CD8-positive, alpha-beta memory T cell (primary cell): Measurements from ENCODE around the gene PPP2R5E. TPM values are rescaled to one million over a fixed set of nuclear protein-coding genes. Genes with fewer than 3 reads are reported as not detected.
"Not testable (repeated sequence)": the region's sequence is repeated elsewhere in the genome, so short reads cannot be mapped to it uniquely, and the experiment has no call there.

Source experiments
- CTCF ChIA-PET: fragments of 350-600 bp; sonication (Branson Sonifier 250); formaldehyde crosslinking; loops from one replicate; lab custom pipeline; 2021; ENCODE audit warnings: antibody characterized with exemption; lab: Charles Lee
- POLR2A ChIA-PET: fragments of 350-600 bp; sonication (Branson Sonifier 250); formaldehyde crosslinking; loops from one replicate; lab custom pipeline; 2021; ENCODE audit warnings: antibody characterized with exemption; lab: Charles Lee
- DNase-seq, 5 donors: peaks; one replicate each; pipeline versions ENCODE4 v3.0.0 to v3.0.0-alpha.2; 2020 to 2022; ENCODE audit warnings: mixed read lengths in 1 of 5
- H3K27ac ChIP-seq: one replicate; pipeline ENCODE4 v1.7.0; 2013; ENCODE audit warnings: low read depth, mild to moderate bottlenecking, low read length, moderate library complexity
- H3K27me3 ChIP-seq: 2 replicates; pipeline ENCODE4 v1.7.0; 2013; ENCODE audit warnings: low read length, mild to moderate bottlenecking; ENCODE audit not compliant: insufficient read depth, poor library complexity, severe bottlenecking
- H3K36me3 ChIP-seq: 2 replicates; pipeline ENCODE4 v1.7.0; 2013; ENCODE audit warnings: mild to moderate bottlenecking, low read length, moderate library complexity; ENCODE audit not compliant: insufficient read depth
- H3K4me1 ChIP-seq: 2 replicates; pipeline ENCODE4 v1.7.0; 2013; ENCODE audit warnings: mild to moderate bottlenecking, low read length, moderate library complexity; ENCODE audit not compliant: insufficient read depth
- H3K4me3 ChIP-seq: 2 replicates; pipeline ENCODE4 v1.7.0; 2013; ENCODE audit warnings: mild to moderate bottlenecking, low read length
- H3K9me3 ChIP-seq: 2 replicates; pipeline ENCODE4 v1.7.0; 2013; ENCODE audit warnings: mild to moderate bottlenecking, low read length
- H3K27ac Mint-ChIP-seq, 8 donors: one replicate each; pipeline ENCODE4 v1.8.0; 2020 to 2021; ENCODE audit warnings: mixed read lengths in 8 of 8, mild to moderate bottlenecking in 6 of 8, inconsistent platforms in 3 of 8, moderate library complexity in 3 of 8
- H3K27me3 Mint-ChIP-seq, 2 donors: one replicate each; pipeline ENCODE4 v1.8.0; 2020 to 2021; ENCODE audit warnings: mixed read lengths in 2 of 2, mild to moderate bottlenecking in 1 of 2, moderate library complexity in 1 of 2
- H3K36me3 Mint-ChIP-seq, 3 donors: one replicate each; pipeline ENCODE4 v1.8.0; 2020 to 2021; ENCODE audit warnings: mixed read lengths in 3 of 3, inconsistent platforms in 1 of 3, mild to moderate bottlenecking in 1 of 3
- H3K4me1 Mint-ChIP-seq, 3 donors: one replicate each; pipeline ENCODE4 v1.8.0; 2020 to 2021; ENCODE audit warnings: mixed read lengths in 3 of 3, inconsistent platforms in 1 of 3, mild to moderate bottlenecking in 1 of 3
- H3K4me3 Mint-ChIP-seq, 7 donors: one replicate each; pipeline ENCODE4 v1.8.0; 2020 to 2021; ENCODE audit warnings: mixed read lengths in 7 of 7, mild to moderate bottlenecking in 6 of 7, moderate library complexity in 4 of 7, inconsistent platforms in 2 of 7
- H3K9me3 Mint-ChIP-seq, 5 donors: one replicate each; pipeline ENCODE4 v1.8.0; 2020 to 2022; ENCODE audit warnings: mixed read lengths in 5 of 5, mild to moderate bottlenecking in 3 of 5, moderate library complexity in 2 of 5, inconsistent platforms in 1 of 5
- polyA plus RNA-seq: library from polyadenylated mRNA; unstranded; fragments of 300-500 nt; fragmentation: Illumina TruSeq; gene quantifications from one replicate; pipeline ENCODE4 v1.2.3, GENCODE V29; 2021
- total RNA-seq, 2 experiments: library from RNA; stranded (reverse); gene quantifications; one replicate each; pipeline ENCODE4 v1.2.3, GENCODE V29; 2021

PPP2R5E gene
- total RNA-seq (10 to 100 TPM; 55.0 to 56.5 TPM), polyA plus RNA-seq (39.3 TPM)

DNA sequence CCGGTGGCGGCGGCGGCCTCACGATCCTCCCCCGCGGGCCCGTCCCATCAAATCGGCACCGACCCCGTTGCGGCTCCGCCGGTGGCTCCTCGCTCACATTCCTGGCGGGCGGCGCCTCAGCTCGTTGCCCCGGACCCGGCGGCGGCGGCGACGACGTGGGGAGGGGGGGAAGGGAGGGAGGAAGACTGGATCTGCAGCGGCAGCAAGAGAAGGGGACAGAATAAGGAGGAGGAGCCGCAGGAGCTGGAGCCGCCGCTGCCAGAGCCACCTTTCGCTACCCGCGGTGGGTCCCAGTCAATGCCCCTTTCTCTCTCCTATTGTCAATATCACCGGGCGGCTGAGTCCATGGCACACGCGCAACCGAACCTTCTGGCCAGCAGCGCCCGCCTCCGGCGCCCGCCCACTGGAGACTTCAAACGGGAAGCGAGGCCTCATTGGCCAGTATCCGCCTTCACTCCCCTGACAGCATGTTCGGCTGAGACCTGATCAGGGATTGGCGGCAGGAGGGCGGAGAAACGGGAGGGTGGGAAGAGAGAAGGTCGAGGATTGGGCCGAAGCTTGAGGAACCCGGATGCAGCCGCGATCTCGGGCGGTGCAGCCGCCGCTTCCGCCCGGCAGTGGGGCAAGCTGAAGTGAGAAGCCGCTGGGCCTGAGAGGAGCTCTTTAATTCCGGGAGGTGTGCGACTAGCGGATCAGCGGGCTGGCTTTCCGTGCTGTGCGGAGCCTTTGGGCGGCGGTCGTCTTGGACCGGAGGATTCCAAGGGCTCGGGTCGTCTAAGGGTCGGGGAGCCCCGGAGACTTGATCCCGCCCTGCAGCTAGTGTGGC is at the start of gene PPP2R5E:
Gene PPP2R5E, minus strand, starts transcription at position 378 of the 826 bp plus-strand sequence. CDS start 3,692 bp downstream, outside the sequence.
- Mint-ChIP-seq H3K4me1 (peaks cover 33 to 40% (median 38%) of the 10 kb centered on the region in 3 donors), H3K27ac (peak within 1 kb of the TSS; percentile 81 to 99 (median 95)), H3K36me3 (peaks cover 8 to 33% (median 8%) of the 10 kb centered on the region in 3 donors), H3K9me3 (no peaks in the 10 kb centered on the region), H3K4me3 (peak within 1 kb of the TSS; percentile 91 to 99 (median 97)), H3K27me3 (no peaks in the 10 kb centered on the region)
- Histone ChIP-seq H3K27ac (peak within 1 kb of the TSS; percentile 92), H3K36me3 (peaks cover 9% of the 10 kb centered on the region), H3K4me3 (peak within 1 kb of the TSS; percentile 97), H3K27me3 (no peaks in the 10 kb centered on the region), H3K9me3 (no peaks in the 10 kb centered on the region), H3K4me1 (peaks cover 26% of the 10 kb centered on the region)
- ChIA-PET POLR2A (interaction anchor here (0.6 to 2.3 kb wide), 5 partner anchors 11 to 321 kb away, joined by 3 to 22 read pairs (median 3); partner anchors contain the start of gene WDR89), CTCF (interaction anchor here (1.1 to 1.5 kb wide), 4 partner anchors 16 to 227 kb away, joined by 3 to 4 read pairs (median 4); no protein-coding TSS in a partner anchor)
- DNase-seq: peak; percentile 96 to 99 (median 98)

GRCh38 chr14:63583046-63583445 is 39.9 kb upstream of the PPP2R5E start:
- CTCF ChIA-PET, DNase-seq, H3K4me3 Mint-ChIP-seq, H3K27ac ChIP-seq, H3K9me3 Mint-ChIP-seq, H3K36me3 ChIP-seq, H3K9me3 ChIP-seq, H3K4me1 Mint-ChIP-seq, H3K27me3 ChIP-seq, H3K36me3 Mint-ChIP-seq, H3K27ac Mint-ChIP-seq, H3K4me1 ChIP-seq, H3K4me3 ChIP-seq, POLR2A ChIA-PET: not testable (repeated sequence)
- H3K27me3 Mint-ChIP-seq: peaks cover 6 to 24% of the 10 kb centered on the region in 2 donors

DNA sequence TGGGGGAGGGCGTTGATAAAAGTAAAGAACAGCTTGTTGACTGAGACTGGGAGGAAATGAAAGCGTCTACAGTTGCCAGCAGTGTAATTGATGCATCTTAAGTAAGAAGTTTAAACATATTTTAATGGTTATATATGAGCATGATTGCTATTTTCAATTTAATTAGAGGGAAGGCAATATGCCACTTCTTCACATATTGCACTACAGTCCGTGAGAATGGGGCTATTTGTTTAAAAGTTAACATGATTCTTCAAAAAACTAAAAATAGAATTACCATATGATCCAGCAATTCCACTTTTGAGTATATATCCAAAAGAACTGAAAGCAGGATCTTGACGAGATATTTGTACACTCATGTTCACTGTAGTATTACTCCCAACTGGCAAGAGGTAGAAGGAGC is 38.3 kb upstream of the PPP2R5E start:
- H3K4me3 Mint-ChIP-seq: no peak overlapping the region
- ChIA-PET POLR2A (no interaction called here), CTCF (no interaction called here)
- DNase-seq: no peak
- H3K4me3 ChIP-seq: no peak overlapping the region
- H3K4me1 Mint-ChIP-seq: no peaks in the 10 kb centered on the region
- no peaks in the 10 kb centered on the region for H3K36me3 ChIP-seq
- H3K9me3 Mint-ChIP-seq: no peaks in the 10 kb centered on the region
- no peaks in the 10 kb centered on the region for H3K36me3 Mint-ChIP-seq
- H3K27me3 ChIP-seq: no peaks in the 10 kb centered on the region
- no peaks in the 10 kb centered on the region for H3K9me3 ChIP-seq
- H3K27ac ChIP-seq: no peak overlapping the region
- no peaks in the 10 kb centered on the region for H3K4me1 ChIP-seq
- H3K27me3 Mint-ChIP-seq: peaks cover 6 to 28% of the 10 kb centered on the region in 2 donors
- H3K27ac Mint-ChIP-seq: no peak overlapping the region

- H3K27ac ChIP-seq: no peak overlapping the region
- H3K27me3 ChIP-seq: no peaks in the 10 kb centered on the region
- H3K9me3 ChIP-seq: no peaks in the 10 kb centered on the region
- H3K36me3 ChIP-seq: no peaks in the 10 kb centered on the region
- Mint-ChIP-seq H3K36me3 (no peaks in the 10 kb centered on the region), H3K4me3 (no peak overlapping the region), H3K4me1 (no peaks in the 10 kb centered on the region), H3K9me3 (no peaks in the 10 kb centered on the region), H3K27me3 (peaks cover 6 to 34% of the 10 kb centered on the region in 2 donors), H3K27ac (no peak overlapping the region)
- POLR2A ChIA-PET: no interaction called here
- no peak overlapping the region for H3K4me3 ChIP-seq
- CTCF ChIA-PET: no interaction called here
- no peak for DNase-seq
- no peaks in the 10 kb centered on the region for H3K4me1 ChIP-seq
Measured at GRCh38 chr14:63578300-63578699, 35.1 kb upstream of the PPP2R5E start.

DNA sequence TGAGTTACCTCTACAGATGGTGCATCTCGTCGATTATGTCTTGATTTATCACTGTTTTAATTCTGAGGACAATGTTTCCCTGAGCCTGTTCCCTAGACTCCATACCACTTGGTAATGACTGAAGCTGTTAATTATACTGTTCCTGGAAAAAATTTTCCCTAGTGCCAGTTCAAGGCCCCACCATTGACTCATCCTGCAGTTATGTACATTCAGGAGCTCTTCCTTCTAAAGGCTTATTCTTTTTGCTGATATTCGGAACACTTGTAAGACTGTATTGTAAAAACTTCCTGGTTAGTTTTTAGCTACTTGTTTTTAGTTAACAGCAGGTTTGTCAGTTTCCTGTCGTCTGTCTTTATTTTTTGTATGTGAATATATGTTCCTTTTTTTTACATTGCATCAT is 30.4 kb upstream of the PPP2R5E start:
- peaks cover 2 to 26% of the 10 kb centered on the region in 2 donors for H3K27me3 Mint-ChIP-seq
- H3K4me1 Mint-ChIP-seq: no peaks in the 10 kb centered on the region
- Histone ChIP-seq H3K4me3 (no peak overlapping the region), H3K9me3 (no peaks in the 10 kb centered on the region), H3K27me3 (no peaks in the 10 kb centered on the region), H3K4me1 (no peaks in the 10 kb centered on the region), H3K36me3 (no peaks in the 10 kb centered on the region), H3K27ac (no peak overlapping the region)
- no peak for DNase-seq
- H3K4me3 Mint-ChIP-seq: no peak overlapping the region
- ChIA-PET CTCF (no interaction called here), POLR2A (no interaction called here)
- no peaks in the 10 kb centered on the region for H3K9me3 Mint-ChIP-seq
- H3K36me3 Mint-ChIP-seq: no peaks in the 10 kb centered on the region
- peak overlapping the region in 1 of 8 donors; percentile 46 for H3K27ac Mint-ChIP-seq

DNA sequence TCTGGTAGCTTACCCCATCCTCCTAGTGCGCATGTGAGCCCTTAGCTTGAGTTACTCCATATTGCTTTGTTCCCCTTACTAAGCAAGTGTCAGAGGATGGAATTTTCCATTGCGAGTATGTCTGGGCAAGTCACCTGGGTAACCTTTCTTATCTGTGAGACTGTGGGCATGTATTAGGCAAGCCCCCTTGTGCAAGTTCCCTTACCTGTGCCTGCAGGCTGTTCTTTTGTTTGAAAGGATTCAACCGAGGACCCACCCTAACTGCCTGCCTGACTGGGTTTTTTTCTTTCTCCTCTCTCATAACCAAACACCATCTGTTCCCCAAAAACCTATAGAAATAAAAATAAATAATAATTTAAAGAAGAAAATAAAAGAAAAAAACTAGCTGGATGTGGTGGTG is 22.3 kb upstream of the PPP2R5E start:
- Histone ChIP-seq H3K27me3 (no peaks in the 10 kb centered on the region), H3K4me1 (no peaks in the 10 kb centered on the region), H3K4me3 (no peak overlapping the region), H3K36me3 (no peaks in the 10 kb centered on the region), H3K9me3 (no peaks in the 10 kb centered on the region), H3K27ac (no peak overlapping the region)
- Mint-ChIP-seq H3K27ac (no peak overlapping the region), H3K4me1 (no peaks in the 10 kb centered on the region), H3K4me3 (no peak overlapping the region), H3K27me3 (peaks cover 23 to 32% of the 10 kb centered on the region in 2 donors), H3K9me3 (no peaks in the 10 kb centered on the region), H3K36me3 (peaks cover 0 to under 1% (median 0%) of the 10 kb centered on the region in 3 donors)
- CTCF ChIA-PET: no interaction called here
- POLR2A ChIA-PET: no interaction called here
- DNase-seq: no peak

- no peak overlapping the region for H3K27ac Mint-ChIP-seq
- H3K36me3 Mint-ChIP-seq: peaks cover 0 to 4% (median 2%) of the 10 kb centered on the region in 3 donors
- POLR2A ChIA-PET: no interaction called here
- no peak for DNase-seq
- Histone ChIP-seq H3K27ac (no peak overlapping the region), H3K9me3 (no peaks in the 10 kb centered on the region), H3K4me3 (no peak overlapping the region), H3K27me3 (no peaks in the 10 kb centered on the region), H3K36me3 (no peaks in the 10 kb centered on the region), H3K4me1 (no peaks in the 10 kb centered on the region)
- peaks cover 23 to 34% of the 10 kb centered on the region in 2 donors for H3K27me3 Mint-ChIP-seq
- CTCF ChIA-PET: no interaction called here
- no peak overlapping the region for H3K4me3 Mint-ChIP-seq
- no peaks in the 10 kb centered on the region for H3K9me3 Mint-ChIP-seq
- no peaks in the 10 kb centered on the region for H3K4me1 Mint-ChIP-seq
Measured at GRCh38 chr14:63564318-63564717, 21.1 kb upstream of the PPP2R5E start.

DNA sequence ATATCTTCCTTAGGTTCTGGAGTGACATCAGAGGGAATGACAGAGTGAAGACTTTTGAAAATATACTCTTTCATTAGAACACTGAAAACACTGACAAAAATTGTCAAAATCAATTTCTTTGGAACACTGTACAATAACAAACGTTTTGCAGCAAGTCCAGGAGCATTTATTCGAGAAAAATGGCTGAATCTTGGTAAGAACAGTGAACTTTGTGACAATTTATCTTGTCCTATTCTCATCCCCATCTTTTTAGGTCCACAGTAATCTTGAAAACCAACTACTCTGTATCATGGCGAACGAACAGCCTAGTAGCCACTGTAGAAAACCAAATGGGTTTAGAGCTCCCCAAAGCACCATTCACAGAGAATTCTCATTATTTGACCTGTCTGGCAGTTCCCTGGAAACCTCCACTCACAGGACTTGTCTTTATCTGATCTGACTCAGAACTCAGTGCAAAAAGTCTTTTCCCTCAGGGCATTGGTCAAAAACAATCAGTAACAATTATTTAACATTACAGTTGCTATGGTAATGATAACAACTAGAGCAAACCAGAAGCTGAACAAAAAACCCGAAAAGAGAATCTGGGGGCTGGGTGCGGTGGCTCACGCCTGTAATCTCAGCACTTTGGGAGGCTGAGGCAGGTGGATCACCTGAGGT is 20.3 kb upstream of the PPP2R5E start:
- Mint-ChIP-seq H3K9me3 (no peaks in the 10 kb centered on the region), H3K36me3 (peaks cover 0 to 4% (median 2%) of the 10 kb centered on the region in 3 donors), H3K4me1 (no peaks in the 10 kb centered on the region), H3K27ac (no peak overlapping the region), H3K4me3 (no peak overlapping the region), H3K27me3 (peaks cover 23 to 35% of the 10 kb centered on the region in 2 donors)
- ChIA-PET CTCF (no interaction called here), POLR2A (no interaction called here)
- Histone ChIP-seq H3K27ac (no peak overlapping the region), H3K27me3 (no peaks in the 10 kb centered on the region), H3K4me3 (no peak overlapping the region), H3K36me3 (no peaks in the 10 kb centered on the region), H3K9me3 (no peaks in the 10 kb centered on the region), H3K4me1 (no peaks in the 10 kb centered on the region)
- DNase-seq: no peak
